ENCODE results near the gene AURKB. TPM values are rescaled to one million over a fixed set of nuclear protein-coding genes. Genes with fewer than 3 reads are reported as not detected.

Gene AURKB
- total and polyA plus RNA-seq, 7 experiments from 2014 or later: 1.1 to 97.7 (median 1.3) TPM; not detected in 2

GRCh38 chr17:8162997-8163977, 47.1 kb downstream of the AURKB start:
- Mint-ChIP-seq H3K9me3 (peaks cover 0 to 3% (median 0%) of the 10 kb centered on the region in 11 donors), H3K4me1 (peaks cover 47 to 66% (median 59%) of the 10 kb centered on the region in 7 donors), H3K36me3 (peaks cover 0 to 28% (median 17%) of the 10 kb centered on the region in 5 donors), H3K27ac (peak overlapping the region in 8 of 9 donors; percentile 94 to 99 (median 98)), H3K4me3 (peak overlapping the region; percentile 78 to 94 (median 85)), H3K27me3 (no peaks in the 10 kb centered on the region)
- Histone ChIP-seq H3K9me3 (ENCODE audit: control insufficient read depth in 2 of 3, low read length in 3 of 3) (no peaks in the 10 kb centered on the region), H3K4me3 (ENCODE audit: low read length) (peak overlapping the region; percentile 72), H3K27me3 (ENCODE audit: control insufficient read depth in 2 of 2, insufficient read depth in 2 of 2, low read length in 2 of 2) (peaks cover 0 to 3% of the 10 kb centered on the region in 2 donors), H3K4me1 (ENCODE audit: control insufficient read depth in 2 of 2, insufficient read depth in 2 of 2, low read length in 2 of 2) (peaks cover 41 to 54% of the 10 kb centered on the region in 2 donors), H3K27ac (ENCODE audit: low read depth, low read length) (peak overlapping the region; percentile 100), H3K36me3 (ENCODE audit: control insufficient read depth in 2 of 3, insufficient read depth in 3 of 3, low read length in 3 of 3) (peaks cover 8 to 26% (median 13%) of the 10 kb centered on the region in 3 experiments)
- peak; percentile 11 for ATAC-seq
- intact Hi-C loops (cut with micrococcal nuclease): no loop called here
- ChIA-PET POLR2A (interaction anchor here (0.6 to 14.5 kb wide), 21 partner anchors 8 to 925 kb away, joined by 3 to 820 read pairs (median 7); partner anchors contain the start of genes ALOXE3, BORCS6, CTC1 and GABARAP), CTCF (interaction anchor here (1.0 to 1.5 kb wide), 5 partner anchors 10 to 60 kb away, joined by 3 to 6 read pairs (median 3); no protein-coding TSS in a partner anchor)
- DNase-seq: peak in 5 of 9 donors; percentile 14 to 46 (median 22)

- peaks cover 46 to 67% (median 59%) of the 10 kb centered on the region in 7 donors for H3K4me1 Mint-ChIP-seq
- H3K27ac Mint-ChIP-seq: peak within 1 kb of the TSS in 8 of 9 donors; percentile 94 to 99 (median 98)
- ChIA-PET POLR2A (interaction anchor here (0.6 to 14.5 kb wide), 9 partner anchors 9 to 475 kb away, joined by 3 to 820 read pairs (median 7); partner anchors contain the start of genes BORCS6, PER1, TMEM107 and TP53), CTCF (no interaction called here)
- DNase-seq (peak; percentile 79 to 94 (median 88)), ATAC-seq (peak; percentile 74)
- Histone ChIP-seq H3K27ac (ENCODE audit: low read depth, low read length) (peak within 1 kb of the TSS; percentile 100), H3K4me3 (ENCODE audit: low read length) (peak within 1 kb of the TSS; percentile 99), H3K4me1 (ENCODE audit: control insufficient read depth in 2 of 2, insufficient read depth in 2 of 2, low read length in 2 of 2) (peaks cover 41 to 56% of the 10 kb centered on the region in 2 donors), H3K27me3 (ENCODE audit: control insufficient read depth in 2 of 2, insufficient read depth in 2 of 2, low read length in 2 of 2) (peaks cover 0 to 3% of the 10 kb centered on the region in 2 donors), H3K36me3 (ENCODE audit: control insufficient read depth in 2 of 3, insufficient read depth in 3 of 3, low read length in 3 of 3) (peaks cover 8 to 26% (median 13%) of the 10 kb centered on the region in 3 experiments), H3K9me3 (ENCODE audit: control insufficient read depth in 2 of 3, low read length in 3 of 3) (no peaks in the 10 kb centered on the region)
- H3K9me3 Mint-ChIP-seq: peaks cover 0 to 3% (median 0%) of the 10 kb centered on the region in 11 donors
- H3K36me3 Mint-ChIP-seq: peaks cover 0 to 29% (median 17%) of the 10 kb centered on the region in 5 donors
- no peaks in the 10 kb centered on the region for H3K27me3 Mint-ChIP-seq
- intact Hi-C loops (cut with micrococcal nuclease): no loop called here
- peak within 1 kb of the TSS; percentile 78 to 94 (median 90) for H3K4me3 Mint-ChIP-seq
Observed at GRCh38 chr17:8162233-8162996, 48.0 kb downstream of the AURKB start, which contains the start of gene VAMP2. Gene VAMP2 (minus strand): TSS chr17:8162948. CDS start chr17:8162879, 69 bp downstream.

DNA sequence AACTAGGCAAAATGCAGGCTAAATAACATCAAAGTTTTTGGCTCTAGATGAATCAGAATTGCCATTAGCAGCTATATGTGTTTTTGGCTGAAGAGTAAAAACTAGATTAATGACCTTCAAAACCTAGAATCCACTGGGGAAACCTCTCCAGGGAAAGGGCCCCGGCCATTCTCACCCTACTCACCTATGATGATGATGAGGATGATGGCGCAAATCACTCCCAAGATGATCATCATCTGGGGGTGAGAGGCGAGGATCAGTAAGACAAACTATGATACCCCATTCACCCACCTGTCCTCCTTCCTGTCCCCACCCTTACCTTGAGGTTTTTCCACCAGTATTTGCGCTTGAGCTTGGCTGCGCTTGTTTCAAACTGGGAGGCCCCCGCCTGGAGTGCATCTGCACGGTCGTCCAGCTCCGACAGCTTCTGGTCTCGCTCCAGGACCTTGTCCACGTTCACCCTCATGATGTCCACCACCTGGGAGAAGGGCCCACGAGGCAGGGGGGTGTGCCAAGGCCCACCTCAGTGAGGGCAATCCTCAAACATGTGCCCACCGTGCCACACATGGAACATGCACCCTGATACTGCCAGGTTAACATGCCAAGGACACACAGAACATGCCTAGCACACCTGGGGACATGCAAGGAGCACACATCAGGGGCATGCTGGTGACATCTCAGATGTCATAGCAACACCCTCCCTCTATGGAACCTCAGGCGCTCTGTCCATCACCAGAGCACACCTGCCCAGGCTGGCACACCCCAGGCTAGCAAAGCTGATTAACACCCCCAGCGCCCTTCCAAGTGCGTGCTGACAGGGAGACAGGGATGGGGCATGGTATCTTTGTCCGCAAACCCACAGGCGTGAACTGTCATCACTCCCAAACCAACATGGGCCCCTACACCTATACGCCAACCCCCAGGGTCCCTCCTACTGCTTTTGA, 48.8 kb downstream of the AURKB start:
- H3K27ac ChIP-seq (ENCODE audit: low read depth, low read length): peak overlapping the region; percentile 100
- Mint-ChIP-seq H3K4me3 (peak overlapping the region; percentile 78 to 94 (median 90)), H3K36me3 (peaks cover 0 to 29% (median 17%) of the 10 kb centered on the region in 5 donors), H3K27me3 (no peaks in the 10 kb centered on the region), H3K9me3 (peaks cover 0 to 3% (median 0%) of the 10 kb centered on the region in 11 donors), H3K4me1 (peaks cover 46 to 63% (median 57%) of the 10 kb centered on the region in 7 donors), H3K27ac (peak overlapping the region in 7 of 9 donors; percentile 86 to 97 (median 95))
- ATAC-seq (no peak), DNase-seq (peak in 3 of 9 donors; percentile 22 to 28 (median 26))
- intact Hi-C loops (cut with micrococcal nuclease): no loop called here
- no peaks in the 10 kb centered on the region for H3K9me3 ChIP-seq (ENCODE audit: control insufficient read depth in 2 of 3, low read length in 3 of 3)
- peaks cover 0 to 3% of the 10 kb centered on the region in 2 donors for H3K27me3 ChIP-seq (ENCODE audit: control insufficient read depth in 2 of 2, insufficient read depth in 2 of 2, low read length in 2 of 2)
- H3K4me1 ChIP-seq (ENCODE audit: control insufficient read depth in 2 of 2, insufficient read depth in 2 of 2, low read length in 2 of 2): peaks cover 47 to 62% of the 10 kb centered on the region in 2 donors
- peaks cover 8 to 26% (median 13%) of the 10 kb centered on the region in 3 experiments for H3K36me3 ChIP-seq (ENCODE audit: control insufficient read depth in 2 of 3, insufficient read depth in 3 of 3, low read length in 3 of 3)
- ChIA-PET POLR2A (interaction anchor here (0.8 to 14.5 kb wide), 11 partner anchors 8 to 474 kb away, joined by 3 to 820 read pairs (median 7); partner anchors contain the start of genes BORCS6, CTC1, PER1 and TMEM107), CTCF (interaction anchor here (0.7 to 1.5 kb wide), 8 partner anchors 12 to 272 kb away, joined by 3 to 7 read pairs (median 4); partner anchors contain the start of gene TMEM107)
- peak overlapping the region; percentile 99 for H3K4me3 ChIP-seq (ENCODE audit: low read length)

DNA sequence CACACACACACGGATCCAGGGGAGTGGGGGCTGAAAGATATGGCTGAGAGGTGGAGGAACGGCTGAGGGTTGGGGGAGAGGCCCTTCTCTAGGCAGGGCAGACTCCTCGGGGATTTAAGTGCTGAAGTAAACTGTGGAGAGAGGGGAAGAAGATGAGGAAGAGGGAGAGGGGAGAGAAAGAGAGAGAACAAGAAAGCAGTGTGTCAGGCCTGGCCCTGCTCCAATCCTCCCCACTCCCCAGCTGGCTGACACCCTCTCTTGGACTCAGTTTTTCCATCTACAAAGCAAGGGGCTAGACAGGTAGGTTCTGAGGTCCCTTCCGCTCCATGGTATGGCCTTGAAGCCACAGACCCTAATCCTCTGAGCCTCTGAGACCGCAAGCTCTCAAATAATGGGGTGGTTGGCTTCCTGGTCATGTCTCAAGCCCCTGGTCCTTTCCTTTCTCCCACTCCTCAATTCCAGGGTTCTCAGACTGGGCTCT, 49.6 kb downstream of the AURKB start:
- Histone ChIP-seq H3K27ac (ENCODE audit: low read depth, low read length) (peak overlapping the region; percentile 100), H3K36me3 (ENCODE audit: control insufficient read depth in 2 of 3, insufficient read depth in 3 of 3, low read length in 3 of 3) (peaks cover 8 to 29% (median 13%) of the 10 kb centered on the region in 3 experiments), H3K9me3 (ENCODE audit: control insufficient read depth in 2 of 3, low read length in 3 of 3) (no peaks in the 10 kb centered on the region), H3K4me3 (ENCODE audit: low read length) (peak overlapping the region; percentile 99), H3K27me3 (ENCODE audit: control insufficient read depth in 2 of 2, insufficient read depth in 2 of 2, low read length in 2 of 2) (peaks cover 0 to 3% of the 10 kb centered on the region in 2 donors), H3K4me1 (ENCODE audit: control insufficient read depth in 2 of 2, insufficient read depth in 2 of 2, low read length in 2 of 2) (peaks cover 50 to 62% of the 10 kb centered on the region in 2 donors)
- ChIA-PET POLR2A (interaction anchor here (0.6 to 14.5 kb wide), 11 partner anchors 9 to 767 kb away, joined by 3 to 820 read pairs (median 8); partner anchors contain the start of genes BORCS6, CTC1, HES7 and PER1), CTCF (interaction anchor here (0.7 to 1.5 kb wide), 7 partner anchors 13 to 271 kb away, joined by 3 to 7 read pairs (median 4); partner anchors contain the start of gene TMEM107)
- H3K27ac Mint-ChIP-seq: peak overlapping the region in 7 of 9 donors; percentile 86 to 97 (median 94)
- no peaks in the 10 kb centered on the region for H3K27me3 Mint-ChIP-seq
- H3K9me3 Mint-ChIP-seq: peaks cover 0 to 3% (median 0%) of the 10 kb centered on the region in 11 donors
- intact Hi-C loops (cut with micrococcal nuclease): no loop called here
- H3K36me3 Mint-ChIP-seq: peaks cover 0 to 29% (median 17%) of the 10 kb centered on the region in 5 donors
- H3K4me3 Mint-ChIP-seq: peak overlapping the region; percentile 78 to 94 (median 90)
- H3K4me1 Mint-ChIP-seq: peaks cover 45 to 60% (median 56%) of the 10 kb centered on the region in 7 donors
- DNase-seq (peak in 1 of 9 donors; percentile 45), ATAC-seq (no peak)

DNA sequence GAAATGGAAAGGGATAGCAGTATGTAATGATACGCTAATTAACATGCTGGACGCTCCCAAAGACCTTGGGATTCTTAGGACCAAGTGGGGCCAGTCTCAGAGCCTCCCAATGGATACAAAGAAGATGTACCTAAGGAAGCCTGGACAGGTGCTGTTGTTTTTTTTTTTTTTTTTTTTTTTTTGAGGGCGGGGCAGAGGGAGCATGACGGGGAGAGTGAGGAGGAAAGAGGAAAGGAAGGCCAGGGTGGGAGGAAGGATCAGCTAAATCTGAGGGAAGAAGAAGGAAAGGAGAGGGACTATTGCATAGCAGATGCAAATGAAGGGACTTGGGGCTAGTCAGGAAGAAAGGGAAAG, 50.2 kb downstream of the AURKB start:
- peak overlapping the region in 7 of 9 donors; percentile 85 to 97 (median 94) for H3K27ac Mint-ChIP-seq
- peaks cover 0 to 29% (median 17%) of the 10 kb centered on the region in 5 donors for H3K36me3 Mint-ChIP-seq
- peaks cover 46 to 63% (median 59%) of the 10 kb centered on the region in 7 donors for H3K4me1 Mint-ChIP-seq
- no peaks in the 10 kb centered on the region for H3K27me3 Mint-ChIP-seq
- H3K9me3 Mint-ChIP-seq: peaks cover 0 to 3% (median 0%) of the 10 kb centered on the region in 11 donors
- H3K4me3 ChIP-seq (ENCODE audit: low read length): no peak overlapping the region
- ChIA-PET CTCF (interaction anchor here (0.7 to 2.4 kb wide), 4 partner anchors 8 to 140 kb away, joined by 3 to 10 read pairs (median 5); no protein-coding TSS in a partner anchor), POLR2A (interaction anchor here (0.6 to 14.5 kb wide), 8 partner anchors 21 to 767 kb away, joined by 3 to 820 read pairs (median 20); partner anchors contain the start of genes BORCS6, CTC1, HES7 and TMEM107)
- no peaks in the 10 kb centered on the region for H3K9me3 ChIP-seq (ENCODE audit: control insufficient read depth in 2 of 3, low read length in 3 of 3)
- DNase-seq (no peak), ATAC-seq (no peak)
- peaks cover 55 to 65% of the 10 kb centered on the region in 2 donors for H3K4me1 ChIP-seq (ENCODE audit: control insufficient read depth in 2 of 2, insufficient read depth in 2 of 2, low read length in 2 of 2)
- intact Hi-C loops (cut with micrococcal nuclease): no loop called here
- H3K27ac ChIP-seq (ENCODE audit: low read depth, low read length): peak overlapping the region; percentile 100
- H3K27me3 ChIP-seq (ENCODE audit: control insufficient read depth in 2 of 2, insufficient read depth in 2 of 2, low read length in 2 of 2): peaks cover 0 to 3% of the 10 kb centered on the region in 2 donors
- H3K4me3 Mint-ChIP-seq: peak overlapping the region; percentile 67 to 92 (median 89)
- peaks cover 8 to 31% (median 13%) of the 10 kb centered on the region in 3 experiments for H3K36me3 ChIP-seq (ENCODE audit: control insufficient read depth in 2 of 3, insufficient read depth in 3 of 3, low read length in 3 of 3)

Data from naive thymus-derived CD4-positive, alpha-beta T cell (primary cell).